OCI-LY3 (cell line): ENCODE results near the gene SYDE1.

Experiments
- CTCF ChIP-seq: fragments of 200-600, 300-600 bp; sonication (generic); IDR thresholded peaks from 2 replicates; pipeline ENCODE4 v1.5.1; 2014; ENCODE audit warnings: antibody characterized with exemption, low read length, low read depth
- EZH2phosphoT487 ChIP-seq: fragments of 200-600 bp; shearing (Covaris generic); IDR thresholded peaks from 2 replicates; pipeline ENCODE4 v1.6.1; 2018; ENCODE audit warnings: antibody characterized with exemption, mixed run types, low read depth

GRCh38 chr19:15125232-15126067 lies 18.2 kb downstream of the SYDE1 start:
- TF ChIP-seq EZH2phosphoT487 (no peak), CTCF (no peak)
